Measurements from ENCODE around the gene DOK6.
"Not testable (repeated sequence)": the region's sequence is repeated elsewhere in the genome, so short reads cannot be mapped to it uniquely, and the experiment has no call there.

Gene DOK6

DNA sequence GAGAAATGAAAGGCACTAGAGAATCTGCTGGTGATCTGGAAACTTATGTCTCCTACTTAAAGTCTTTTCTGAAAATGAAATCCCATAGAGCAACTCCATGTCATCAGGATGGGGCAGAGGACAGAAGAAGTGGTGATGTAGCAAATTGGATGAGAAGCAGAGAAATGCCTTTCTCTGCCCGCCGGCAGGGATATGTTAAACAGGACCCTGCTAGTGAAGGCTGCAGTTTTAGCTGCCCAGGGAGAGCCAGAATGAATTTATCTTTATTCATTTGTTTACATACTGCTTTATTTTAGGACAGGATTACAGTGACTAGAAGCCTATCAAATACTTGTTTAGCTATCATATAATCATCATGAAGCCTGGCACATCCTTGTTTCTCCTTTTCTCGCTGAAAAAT, 247.0 kb downstream of the DOK6 start:
- no peak overlapping the region for H3K4me3 ChIP-seq (ENCODE audit: low read length)
- no peak for TF ChIP-seq ZNF274 (IDR thresholded peaks at IDR 0.05; ENCODE audit: low read depth, low read length)

DNA sequence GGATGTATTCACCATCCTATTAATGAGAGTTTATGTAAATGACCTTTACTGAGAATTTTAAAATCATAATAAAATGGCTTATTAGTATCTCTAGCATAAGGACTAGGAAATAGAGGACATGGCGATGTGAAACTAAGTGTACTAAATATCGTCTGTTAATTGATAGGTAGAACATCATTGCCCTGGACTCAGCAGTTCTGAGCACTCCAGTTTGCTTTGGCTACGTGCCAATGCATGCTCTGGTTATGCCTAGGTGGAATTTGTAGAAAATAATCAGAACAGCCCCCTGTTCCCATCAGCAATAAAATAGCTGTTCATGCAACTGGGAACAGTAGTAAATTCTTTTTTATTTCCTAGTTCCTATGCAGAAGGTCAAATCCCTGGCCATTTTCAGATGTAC, 247.8 kb downstream of the DOK6 start:
- TF ChIP-seq ZNF274 (IDR thresholded peaks at IDR 0.05; ENCODE audit: low read depth, low read length): no peak
- H3K4me3 ChIP-seq (ENCODE audit: low read length): no peak overlapping the region

DNA sequence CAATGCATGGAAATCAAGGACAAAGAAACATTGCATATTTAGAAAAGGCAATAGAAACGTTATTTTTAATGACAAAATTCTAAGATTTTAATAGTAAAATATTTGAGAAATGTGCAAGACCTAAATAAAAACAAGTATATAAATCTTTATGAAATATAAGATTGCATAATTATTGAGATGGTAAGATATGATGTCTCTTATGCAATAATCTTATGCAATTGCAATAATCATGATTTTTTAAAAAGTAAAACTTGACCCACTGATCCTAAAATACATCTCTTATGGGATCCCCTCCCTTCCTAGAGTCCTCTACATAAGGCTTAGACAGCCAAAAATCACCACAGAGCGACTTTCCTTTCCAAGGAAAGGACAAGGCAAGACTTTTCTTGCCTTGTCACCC, 249.0 kb downstream of the DOK6 start:
- H3K4me3 ChIP-seq (ENCODE audit: low read length): no peak overlapping the region
- TF ChIP-seq ZNF274 (IDR thresholded peaks at IDR 0.05; ENCODE audit: low read depth, low read length): no peak

DNA sequence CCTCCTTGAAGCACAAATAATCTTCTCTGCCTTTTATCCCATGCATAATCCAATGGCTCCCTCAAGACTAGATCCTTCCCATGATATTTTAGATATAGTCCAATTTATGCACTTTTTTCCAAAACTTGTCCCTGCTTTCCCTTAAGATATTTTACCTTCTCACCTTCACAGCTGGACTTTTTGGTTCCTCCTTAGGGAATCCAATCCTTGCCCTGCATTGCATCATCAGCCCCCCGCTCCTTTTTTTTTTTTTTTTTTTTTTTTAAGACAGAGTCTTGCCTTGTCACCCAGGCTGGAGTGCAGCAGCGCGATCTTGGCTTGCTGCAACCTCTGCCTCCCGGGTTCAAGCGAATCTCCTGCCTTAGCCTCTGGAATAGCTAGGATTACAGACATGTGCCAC, 250.6 kb downstream of the DOK6 start:
- no peak for TF ChIP-seq ZNF274 (IDR thresholded peaks at IDR 0.05; ENCODE audit: low read depth, low read length)
- no peak overlapping the region for H3K4me3 ChIP-seq (ENCODE audit: low read length)

DNA sequence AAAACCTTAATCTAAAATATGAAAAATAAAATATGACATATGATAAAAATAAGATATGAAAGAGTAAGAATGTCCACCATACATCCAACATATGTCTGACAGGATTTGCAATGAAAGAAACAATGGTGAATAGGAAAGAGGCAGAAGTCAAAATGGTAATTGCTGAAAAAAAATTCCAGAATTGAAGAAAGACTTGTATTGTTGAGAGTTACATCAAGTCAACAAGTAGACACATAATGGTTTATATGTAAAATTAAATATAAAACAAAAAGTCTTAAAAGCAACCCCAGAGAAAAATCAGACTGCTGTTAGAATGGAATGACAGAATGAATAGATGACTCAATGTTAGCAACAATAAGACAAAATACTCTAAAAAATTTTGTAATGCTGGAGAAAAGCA, 255.1 kb downstream of the DOK6 start:
- no peak for TF ChIP-seq ZNF274 (IDR thresholded peaks at IDR 0.05; ENCODE audit: low read depth, low read length)
- no peak overlapping the region for H3K4me3 ChIP-seq (ENCODE audit: low read length)

DNA sequence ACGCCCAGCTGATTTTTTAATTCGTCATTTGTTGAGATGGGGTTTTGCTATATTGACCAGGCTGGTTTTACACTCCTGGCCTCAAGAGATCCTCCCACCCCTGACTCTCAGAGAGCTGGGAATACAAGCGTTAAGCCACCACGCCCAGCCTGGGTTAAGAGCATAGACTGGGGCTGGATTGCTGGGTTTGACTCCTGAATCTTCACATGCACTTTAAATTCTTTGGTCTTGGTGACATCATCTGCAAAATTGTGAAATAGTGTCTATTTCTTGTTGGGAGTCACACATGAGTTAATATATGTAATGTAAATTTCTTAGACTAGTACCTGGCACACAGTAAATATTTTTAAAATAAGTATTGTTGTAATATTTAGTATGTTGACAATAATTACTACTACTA, 257.4 kb downstream of the DOK6 start:
- no peak for TF ChIP-seq ZNF274 (IDR thresholded peaks at IDR 0.05; ENCODE audit: low read depth, low read length)
- H3K4me3 ChIP-seq (ENCODE audit: low read length): no peak overlapping the region

DNA sequence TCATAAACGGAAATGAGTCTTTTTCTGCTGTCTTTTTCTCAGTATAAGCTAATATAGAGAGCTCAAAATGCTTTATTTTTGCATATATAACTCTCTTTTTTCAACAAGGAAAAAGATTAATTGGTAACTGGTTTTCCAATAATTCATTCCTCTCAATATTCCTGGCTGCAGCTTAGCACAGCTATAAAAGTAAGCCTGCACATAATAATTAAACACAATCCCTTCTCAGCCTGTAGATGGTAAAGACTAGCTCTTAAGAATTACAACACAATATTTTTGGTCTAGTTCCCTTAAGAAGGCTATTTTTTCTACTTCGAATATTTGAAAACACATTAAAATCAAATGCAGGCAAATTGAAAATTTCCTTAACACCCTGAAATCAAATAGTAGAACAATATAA, 258.0 kb downstream of the DOK6 start:
- TF ChIP-seq ZNF274 (IDR thresholded peaks at IDR 0.05; ENCODE audit: low read depth, low read length): no peak

DNA sequence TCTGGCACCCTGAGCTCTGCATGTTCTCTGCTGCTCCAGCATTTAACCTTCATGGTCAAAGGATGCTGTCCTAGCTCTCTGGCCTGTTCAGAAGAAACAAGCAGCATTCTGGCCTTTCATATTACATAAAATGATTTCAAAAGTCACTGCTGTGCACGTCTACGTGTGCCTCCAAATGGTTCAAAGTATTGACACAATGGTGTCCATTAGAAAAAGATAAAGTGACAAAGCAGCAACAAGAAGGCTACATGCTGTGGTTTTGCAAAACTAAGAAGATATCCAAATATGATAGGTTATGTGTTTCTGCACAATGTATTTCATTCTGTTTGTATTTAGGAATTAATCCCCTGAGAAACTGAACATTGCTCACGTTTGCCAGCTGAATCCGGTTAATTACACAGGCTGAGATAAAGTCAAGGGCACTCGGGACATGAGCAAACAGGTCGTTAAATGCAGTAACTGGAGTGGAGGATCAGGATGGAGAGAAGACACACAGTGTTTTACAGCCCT, 258.5 kb downstream of the DOK6 start:
- no peak for TF ChIP-seq ZNF274 (IDR thresholded peaks at IDR 0.05; ENCODE audit: low read depth, low read length)
- H3K4me3 ChIP-seq (ENCODE audit: low read length): no peak overlapping the region

More for the DNA sequence above, 258.0 kb downstream of the DOK6 start:
- no peak overlapping the region for H3K4me3 ChIP-seq (ENCODE audit: low read length)

DNA sequence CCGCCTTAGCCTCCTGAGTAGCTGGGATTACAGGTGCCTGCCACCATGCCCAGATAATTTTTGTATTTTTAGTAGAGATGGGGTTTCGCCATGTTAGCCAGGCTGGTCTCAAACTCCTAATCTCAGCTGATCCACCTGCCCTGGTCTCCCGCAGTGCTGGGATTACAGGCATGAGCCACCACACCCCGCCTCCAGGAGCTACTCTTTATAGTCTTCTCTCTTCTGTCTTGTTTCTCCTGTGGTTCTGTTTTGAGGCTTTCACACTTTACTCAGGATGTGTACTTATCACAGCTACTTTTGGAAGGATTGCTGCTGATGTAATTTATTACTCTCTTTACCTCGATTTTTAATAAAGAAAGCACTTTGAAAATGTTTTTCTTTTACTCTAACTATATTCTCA, 261.4 kb downstream of the DOK6 start:
- not testable (repeated sequence) for H3K4me3 ChIP-seq (ENCODE audit: low read length)

DNA sequence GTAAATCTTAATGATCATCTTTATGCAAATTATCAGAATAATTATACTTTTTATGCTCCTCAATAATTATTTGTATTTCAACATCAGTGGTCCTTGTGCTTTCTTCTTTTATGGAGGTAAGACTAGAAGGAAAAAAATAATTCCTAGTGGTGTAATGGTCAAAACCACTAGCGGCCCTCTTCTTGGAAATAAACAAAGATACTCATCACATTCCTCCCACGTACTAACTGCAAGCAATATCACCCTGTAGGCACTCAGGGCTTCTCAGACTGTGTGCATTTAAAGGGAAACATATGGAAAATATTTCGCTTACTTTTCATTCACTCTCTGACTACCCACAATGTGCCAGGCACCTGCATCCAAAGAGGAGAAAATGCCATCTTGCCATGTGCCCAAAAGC, 263.7 kb downstream of the DOK6 start:
- TF ChIP-seq ZNF274 (IDR thresholded peaks at IDR 0.05; ENCODE audit: low read depth, low read length): no peak

DNA sequence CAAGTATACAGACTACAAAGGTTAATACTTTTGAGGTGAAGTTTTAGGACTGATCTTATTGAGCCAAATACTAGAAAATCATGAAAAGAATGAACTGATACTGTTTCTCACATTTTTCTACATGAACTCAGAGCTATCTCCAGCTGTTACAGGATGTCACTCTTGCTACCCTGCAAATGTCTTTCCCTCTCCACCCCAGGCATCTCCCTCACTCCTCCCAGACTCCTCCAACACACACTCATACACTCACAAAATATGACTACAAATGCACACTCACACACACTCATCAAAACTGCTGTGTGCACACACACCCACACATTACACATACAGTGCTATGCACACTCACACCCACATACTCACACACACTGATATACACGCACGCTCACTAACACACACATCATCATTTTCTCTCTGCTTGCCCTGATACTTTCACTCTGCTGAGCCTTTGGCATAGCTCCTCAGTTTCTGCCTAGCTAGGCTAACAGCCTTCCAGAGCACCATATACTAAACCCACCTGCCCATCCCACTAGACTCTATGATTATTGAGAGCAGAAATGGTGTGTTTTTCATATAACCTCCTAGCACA, 273.7 kb downstream of the DOK6 start:
- no peak for TF ChIP-seq ZNF274 (IDR thresholded peaks at IDR 0.05; ENCODE audit: low read depth, low read length)

More for the DNA sequence above, 263.7 kb downstream of the DOK6 start:
- no peak overlapping the region for H3K4me3 ChIP-seq (ENCODE audit: low read length)

DNA sequence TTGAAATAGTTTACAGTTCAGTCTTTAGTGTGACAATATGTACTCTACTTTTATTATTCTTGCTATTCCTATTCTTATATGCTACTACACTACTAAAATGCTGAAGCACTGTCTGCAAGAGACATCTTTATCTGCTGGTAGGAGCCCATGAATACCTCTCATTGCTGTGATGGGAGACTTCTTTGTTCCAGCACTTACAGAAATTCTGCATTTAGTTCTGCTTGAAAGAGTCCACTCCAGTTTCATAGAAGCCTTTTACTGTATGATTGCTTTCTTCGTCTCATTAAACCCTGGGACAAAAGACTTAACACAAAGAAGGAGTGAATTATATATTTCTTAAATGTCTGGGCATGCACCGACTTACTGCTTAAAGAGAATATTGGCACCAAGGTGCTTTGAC, 274.3 kb downstream of the DOK6 start:
- H3K4me3 ChIP-seq (ENCODE audit: low read length): no peak overlapping the region
- no peak for TF ChIP-seq ZNF274 (IDR thresholded peaks at IDR 0.05; ENCODE audit: low read depth, low read length)

More for the DNA sequence above, 273.7 kb downstream of the DOK6 start:
- no peak overlapping the region for H3K4me3 ChIP-seq (ENCODE audit: low read length)

DNA sequence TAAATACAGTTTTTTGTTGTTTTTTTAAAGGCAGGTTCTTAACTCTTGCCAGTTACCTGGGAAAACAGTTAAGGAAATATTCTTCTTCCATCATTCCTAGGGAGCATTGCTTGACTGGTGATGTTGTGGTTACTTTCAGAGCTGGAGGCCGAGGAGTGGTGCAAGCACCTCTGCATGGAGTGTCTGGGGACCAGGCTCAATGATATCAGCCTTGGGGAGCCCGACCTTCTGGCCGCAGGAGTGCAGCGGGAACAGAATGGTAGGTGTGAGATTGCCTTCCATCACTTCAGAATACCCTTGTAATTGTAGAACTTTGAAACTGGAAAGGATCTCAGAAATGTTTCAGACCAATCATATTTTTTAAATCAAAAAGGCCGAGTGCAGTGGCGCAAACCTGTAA, 276.9 kb downstream of the DOK6 start:
- H3K4me3 ChIP-seq (ENCODE audit: low read length): no peak overlapping the region
- no peak for TF ChIP-seq ZNF274 (IDR thresholded peaks at IDR 0.05; ENCODE audit: low read depth, low read length)

DNA sequence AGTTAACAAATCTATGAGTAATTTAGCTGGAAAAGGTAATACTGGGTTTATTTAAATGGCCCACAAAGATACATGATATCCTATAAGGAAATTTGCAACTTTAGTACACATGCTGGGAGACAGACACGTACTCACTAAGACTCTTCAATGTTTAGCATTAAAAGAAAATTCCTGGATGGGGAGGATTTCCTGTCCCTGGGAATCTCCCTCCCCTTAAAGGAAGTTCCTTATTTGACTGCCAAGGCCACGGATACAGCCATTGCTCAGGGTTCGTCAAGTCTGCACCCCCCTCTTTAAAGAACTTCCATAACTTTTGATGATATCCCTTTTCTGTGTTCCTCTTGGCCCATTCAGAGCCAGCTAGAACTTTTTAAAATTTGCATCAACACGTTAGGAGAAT, 279.4 kb downstream of the DOK6 start:
- no peak for TF ChIP-seq ZNF274 (IDR thresholded peaks at IDR 0.05; ENCODE audit: low read depth, low read length)
- H3K4me3 ChIP-seq (ENCODE audit: low read length): no peak overlapping the region

DNA sequence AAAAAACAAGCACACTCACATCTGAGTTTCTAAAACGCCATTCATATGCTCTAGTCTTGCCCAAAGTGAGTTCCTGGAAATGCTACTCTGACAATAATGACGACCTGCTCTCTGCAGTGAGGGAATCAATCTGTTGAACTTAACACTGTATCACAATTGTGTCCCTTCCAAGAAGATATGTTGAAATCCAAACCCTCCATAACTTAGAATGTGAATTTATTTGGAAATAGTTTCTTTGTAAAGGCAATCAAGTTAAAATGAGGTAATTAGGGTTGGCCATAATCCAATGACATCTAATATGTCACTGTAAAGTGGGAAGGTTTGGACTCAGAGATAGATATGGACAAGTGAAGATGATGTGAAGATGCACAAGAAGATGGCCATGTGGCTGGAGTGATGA, 282.5 kb downstream of the DOK6 start:
- H3K4me3 ChIP-seq (ENCODE audit: low read length): no peak overlapping the region
- no peak for TF ChIP-seq ZNF274 (IDR thresholded peaks at IDR 0.05; ENCODE audit: low read depth, low read length)

DNA sequence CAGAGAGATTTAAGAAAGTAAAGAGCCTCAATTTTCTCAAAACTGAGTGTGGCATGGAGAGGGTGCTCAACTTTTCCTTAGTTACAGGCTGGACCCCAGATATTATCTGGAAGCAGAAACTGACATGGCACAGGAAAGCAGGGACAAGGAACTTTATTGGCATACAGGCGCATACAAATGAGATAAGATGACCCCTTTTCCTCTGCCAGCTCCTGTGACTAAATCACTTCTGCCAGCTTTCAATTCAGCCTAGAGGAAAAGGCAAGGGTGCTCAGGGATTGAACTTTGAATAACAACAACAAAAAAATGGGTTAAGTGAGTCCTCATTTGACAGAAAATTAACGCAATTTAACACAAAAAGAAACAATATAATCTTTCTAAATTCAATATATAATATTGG, 284.1 kb downstream of the DOK6 start:
- no peak overlapping the region for H3K4me3 ChIP-seq (ENCODE audit: low read length)
- TF ChIP-seq ZNF274 (IDR thresholded peaks at IDR 0.05; ENCODE audit: low read depth, low read length): no peak
